Lower lobe of right lung (tissue), 2 donors: ENCODE results near the gene CARD10. TPM values are rescaled to one million over a fixed set of nuclear protein-coding genes. Genes with fewer than 3 reads are reported as not detected.
"Not testable (repeated sequence)": the region's sequence is repeated elsewhere in the genome, so short reads cannot be mapped to it uniquely, and the experiment has no call there.

Experiments used
- ATAC-seq, 2 donors: fragments of 200-7000 bp; cut with Tn5 transposase; one replicate each; pipeline ENCODE4 v1.9.1; 2020 to 2022; ENCODE audit warnings: mild to moderate bottlenecking in 2 of 2, moderate library complexity in 2 of 2
- DNase-seq: peaks from one replicate; pipeline ENCODE4 v3.0.0-alpha.2; 2020
- H3K27ac ChIP-seq: fragments of 200-600 bp; one replicate; pipeline ENCODE4 v1.8.0; 2022
- H3K27me3 ChIP-seq: fragments of 200-600 bp; one replicate; pipeline ENCODE4 v1.8.0; 2022; ENCODE audit warnings: low read depth
- H3K36me3 ChIP-seq: fragments of 200-600 bp; one replicate; pipeline ENCODE4 v1.8.0; 2022; ENCODE audit warnings: mild to moderate bottlenecking
- H3K4me1 ChIP-seq: fragments of 200-600 bp; one replicate; pipeline ENCODE4 v1.8.0; 2022
- H3K4me3 ChIP-seq: fragments of 200-600 bp; one replicate; pipeline ENCODE4 v1.8.0; 2022; ENCODE audit warnings: mild to moderate bottlenecking
- H3K9me3 ChIP-seq: fragments of 200-600 bp; one replicate; pipeline ENCODE4 v1.8.0; 2022
- intact Hi-C: fragments of 100-400 bp; cut with DNase I; formaldehyde crosslinking; loops from one replicate; pipeline ENCODE4 v1.11.0; 2022
- total RNA-seq: library from RNA; stranded (reverse); fragmentation: NEBNext Ultra II Directional; extraction: Animal tissue kit (Norgen Biotek cat#: 25700); gene quantifications from one replicate; pipeline ENCODE4 v1.2.1, GENCODE V29; 2021
- TF ChIP-seq, protein P1 (sequence below): fragments of 200-600 bp; IDR thresholded peaks from one replicate; pipeline ENCODE4 v1.8.0; 2022; ENCODE audit warnings: antibody characterized with exemption, mild to moderate bottlenecking
- donor health status: DM: no; HTN: yes; CAD: no; lungs with severe emphysema.

Gene CARD10
- total RNA-seq, 1 donor from 2014 or later, result 14.9 TPM

DNA sequence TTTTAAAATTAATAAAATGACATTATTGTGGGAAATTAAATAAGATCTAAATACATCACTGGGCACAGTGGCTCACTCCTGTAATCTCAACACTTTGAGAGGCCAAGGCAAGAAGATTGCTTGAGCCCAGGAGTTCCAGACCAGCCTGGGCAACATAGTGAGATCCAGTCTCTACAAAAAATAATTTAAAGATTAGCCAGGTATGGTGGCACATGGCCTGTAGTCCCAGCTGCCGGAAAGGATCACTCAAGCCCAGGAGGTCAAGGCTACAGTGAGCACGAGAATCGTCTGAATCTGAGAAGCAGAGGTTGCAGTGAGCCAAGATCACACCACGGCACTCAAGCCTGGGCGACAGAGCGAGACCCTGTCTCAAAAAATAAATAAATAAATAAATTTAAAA lies 15.9 kb upstream of the CARD10 start:
- intact Hi-C loops, result no loop called here
- Histone ChIP-seq H3K9me3 (no peaks in the 10 kb centered on the region), H3K27ac (no peak overlapping the region), H3K36me3 (no peaks in the 10 kb centered on the region), H3K27me3 (no peaks in the 10 kb centered on the region), H3K4me1 (peaks cover 26% of the 10 kb centered on the region), H3K4me3 (no peak overlapping the region)
- no peak for ATAC-seq
- DNase-seq, result no peak
- TF ChIP-seq, protein P1, sequence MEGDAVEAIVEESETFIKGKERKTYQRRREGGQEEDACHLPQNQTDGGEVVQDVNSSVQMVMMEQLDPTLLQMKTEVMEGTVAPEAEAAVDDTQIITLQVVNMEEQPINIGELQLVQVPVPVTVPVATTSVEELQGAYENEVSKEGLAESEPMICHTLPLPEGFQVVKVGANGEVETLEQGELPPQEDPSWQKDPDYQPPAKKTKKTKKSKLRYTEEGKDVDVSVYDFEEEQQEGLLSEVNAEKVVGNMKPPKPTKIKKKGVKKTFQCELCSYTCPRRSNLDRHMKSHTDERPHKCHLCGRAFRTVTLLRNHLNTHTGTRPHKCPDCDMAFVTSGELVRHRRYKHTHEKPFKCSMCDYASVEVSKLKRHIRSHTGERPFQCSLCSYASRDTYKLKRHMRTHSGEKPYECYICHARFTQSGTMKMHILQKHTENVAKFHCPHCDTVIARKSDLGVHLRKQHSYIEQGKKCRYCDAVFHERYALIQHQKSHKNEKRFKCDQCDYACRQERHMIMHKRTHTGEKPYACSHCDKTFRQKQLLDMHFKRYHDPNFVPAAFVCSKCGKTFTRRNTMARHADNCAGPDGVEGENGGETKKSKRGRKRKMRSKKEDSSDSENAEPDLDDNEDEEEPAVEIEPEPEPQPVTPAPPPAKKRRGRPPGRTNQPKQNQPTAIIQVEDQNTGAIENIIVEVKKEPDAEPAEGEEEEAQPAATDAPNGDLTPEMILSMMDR, result no peak

DNA sequence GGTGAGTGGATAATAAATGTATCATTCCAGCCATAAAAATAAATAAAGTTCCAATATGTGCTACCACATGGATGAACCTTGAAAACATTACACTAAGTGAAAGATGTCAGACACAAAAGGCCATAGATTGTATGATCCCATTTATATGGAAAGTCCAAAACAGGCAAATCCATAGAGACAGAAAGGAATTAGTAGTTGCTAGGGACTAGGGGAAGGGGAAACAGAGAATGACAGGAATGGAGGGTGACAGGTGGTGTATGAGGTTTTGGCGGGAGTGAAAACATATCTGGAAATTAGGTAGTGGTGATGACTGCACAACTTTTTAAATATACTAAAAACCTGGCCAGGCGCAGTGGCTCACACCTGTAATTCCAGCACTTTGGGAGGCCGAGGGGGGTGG lies 15.2 kb upstream of the CARD10 start:
- no peak overlapping the region for H3K27ac ChIP-seq
- no peaks in the 10 kb centered on the region for H3K27me3 ChIP-seq
- no peak for DNase-seq
- peaks cover 25% of the 10 kb centered on the region for H3K4me1 ChIP-seq
- no peaks in the 10 kb centered on the region for H3K36me3 ChIP-seq
- no peak for ATAC-seq
- TF ChIP-seq, protein P1, result no peak
- intact Hi-C loops, result no loop called here
- H3K9me3 ChIP-seq, result no peaks in the 10 kb centered on the region
- no peak overlapping the region for H3K4me3 ChIP-seq

DNA sequence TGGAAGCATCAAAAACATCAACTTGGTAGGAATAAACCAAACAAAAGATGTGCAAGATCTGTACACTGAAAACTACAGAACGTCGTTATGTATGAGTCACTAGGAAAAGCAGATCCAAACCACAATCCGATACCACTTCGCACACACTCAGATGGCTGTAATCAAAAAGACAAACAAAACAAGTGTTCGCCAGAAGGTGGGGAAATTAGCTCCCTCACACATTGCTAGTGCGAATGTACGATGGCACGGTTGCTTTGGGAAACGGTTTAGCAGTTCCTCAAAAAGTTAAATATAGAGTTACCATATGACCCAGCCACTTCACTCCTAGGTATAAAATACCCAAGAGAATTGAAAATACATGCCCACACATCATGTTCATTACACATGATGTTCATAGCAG lies 14.8 kb upstream of the CARD10 start:
- ATAC-seq, result peak; percentile 49 to 71
- no peaks in the 10 kb centered on the region for H3K9me3 ChIP-seq
- no peak overlapping the region for H3K27ac ChIP-seq
- TF ChIP-seq, protein P1, result no peak
- no peaks in the 10 kb centered on the region for H3K36me3 ChIP-seq
- no peak overlapping the region for H3K4me3 ChIP-seq
- intact Hi-C loops, result no loop called here
- no peaks in the 10 kb centered on the region for H3K27me3 ChIP-seq
- no peak for DNase-seq
- H3K4me1 ChIP-seq, result peaks cover 21% of the 10 kb centered on the region

DNA sequence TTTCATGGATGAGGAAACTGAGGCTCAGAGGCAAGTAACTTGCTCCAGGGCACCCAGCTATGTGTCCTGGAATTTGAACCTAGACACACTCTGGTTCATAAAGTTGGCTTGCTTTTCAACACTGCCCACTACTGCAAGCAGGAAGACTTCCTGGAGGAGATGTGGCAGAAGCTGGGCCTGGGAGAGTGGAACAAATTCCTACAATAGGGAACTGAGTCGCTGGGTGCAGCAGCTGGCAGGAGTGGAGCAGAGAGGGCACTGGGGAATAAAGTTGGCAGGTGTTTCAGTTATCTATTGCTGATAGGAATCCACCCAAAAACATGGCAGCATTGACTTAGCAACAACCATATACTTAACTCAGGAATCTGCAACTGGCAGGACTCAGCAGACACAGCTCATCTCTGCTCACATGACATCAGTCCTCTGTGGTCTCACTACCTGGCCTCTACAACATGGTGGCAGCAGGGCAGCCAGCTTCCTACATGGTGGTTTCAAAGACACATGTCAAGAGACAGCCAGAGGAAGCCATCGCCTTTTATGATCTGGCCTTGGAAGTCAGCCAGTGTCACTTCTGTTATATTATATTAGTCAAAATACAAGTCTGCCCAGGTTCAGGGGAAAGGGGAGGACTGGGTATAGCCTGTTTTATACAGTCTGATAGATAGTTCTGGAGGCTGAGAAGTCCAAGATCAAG lies 10.6 kb upstream of the CARD10 start:
- TF ChIP-seq, protein P1, result no peak
- no peak for DNase-seq
- Histone ChIP-seq H3K36me3 (no peaks in the 10 kb centered on the region), H3K27ac (no peak overlapping the region), H3K27me3 (no peaks in the 10 kb centered on the region), H3K4me3 (no peak overlapping the region), H3K9me3 (no peaks in the 10 kb centered on the region), H3K4me1 (peaks cover 21% of the 10 kb centered on the region)
- intact Hi-C loops, result no loop called here
- ATAC-seq, result no peak

DNA sequence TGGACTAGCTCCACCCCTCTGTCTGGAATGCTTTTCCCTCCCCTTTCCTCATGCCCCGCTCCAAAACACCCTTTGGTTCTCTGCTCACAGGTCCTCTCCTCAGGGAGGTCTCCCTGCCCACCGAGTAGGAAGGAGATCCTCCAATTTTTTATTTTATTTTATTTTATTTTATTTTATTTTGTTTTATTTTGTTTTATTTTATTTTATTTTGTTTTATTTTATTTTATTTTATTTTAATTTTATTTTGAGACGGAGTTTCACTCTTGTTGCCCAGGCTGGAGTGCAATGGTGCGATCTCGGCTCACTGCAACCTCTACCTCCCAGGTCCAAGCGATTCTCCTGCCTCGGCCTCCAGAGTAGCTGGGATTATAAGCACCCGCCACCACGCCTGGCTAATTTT lies 8.7 kb upstream of the CARD10 start:
- H3K27me3 ChIP-seq, ATAC-seq, intact Hi-C loops, H3K4me3 ChIP-seq, H3K4me1 ChIP-seq, H3K36me3 ChIP-seq, H3K9me3 ChIP-seq, DNase-seq, H3K27ac ChIP-seq: not testable (repeated sequence)

DNA sequence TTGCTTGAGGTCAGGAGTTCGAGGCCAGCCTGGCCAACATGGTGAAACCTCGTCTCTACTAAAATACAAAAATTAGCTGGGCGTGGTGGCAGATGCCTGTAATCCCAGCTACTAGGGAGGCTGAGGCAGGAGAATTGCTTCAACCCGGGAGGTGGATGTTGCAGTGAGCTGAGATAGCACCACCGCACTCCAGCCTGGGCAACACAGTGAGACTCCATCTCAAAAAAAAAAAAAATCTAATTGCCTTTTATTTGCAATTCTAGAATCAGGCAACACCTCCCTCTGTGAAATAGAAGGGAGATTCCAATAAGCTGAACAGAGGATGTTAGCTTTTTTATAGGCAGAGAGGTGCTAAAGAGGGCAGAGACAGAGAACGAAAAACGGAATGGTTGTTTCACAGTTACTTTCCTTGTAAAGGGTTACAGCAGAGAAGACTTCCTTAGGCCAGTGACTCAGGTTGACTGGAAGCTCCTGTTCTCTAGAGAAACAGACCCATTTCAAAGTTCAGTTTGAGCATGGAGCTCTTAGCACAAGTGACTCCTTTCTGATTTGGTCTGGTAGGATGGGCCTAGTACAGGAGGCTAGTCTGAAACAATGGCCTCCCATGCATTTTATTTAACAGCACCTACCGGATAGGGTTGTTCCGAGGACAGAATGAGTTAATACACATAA lies 8.0 kb upstream of the CARD10 start:
- H3K27me3 ChIP-seq, H3K4me1 ChIP-seq, intact Hi-C loops, H3K27ac ChIP-seq, ATAC-seq, DNase-seq, H3K36me3 ChIP-seq, H3K4me3 ChIP-seq, H3K9me3 ChIP-seq: not testable (repeated sequence)
